Mucosa of gallbladder (tissue), 1 donor: ENCODE measurements around the gene LHX5. TPM values are rescaled to one million over a fixed set of nuclear protein-coding genes. Genes with fewer than 3 reads are reported as not detected.
A peak's percentile ranks its signal among the peaks of the same experiment; 100 is the strongest.

ENCODE experiments used
- DNase-seq: peaks from one replicate; pipeline ENCODE4 v3.0.0-alpha.2; 2020; ENCODE audit warnings: low spot score
- total RNA-seq: library from RNA; stranded (reverse); gene quantifications from one replicate; pipeline ENCODE4 v1.2.1, GENCODE V29; 2021
- donor health status: DM: no; HTN: no; CAD: no.

The LHX5 gene
- total RNA-seq, 1 donor from 2014 or later, result not detected

GRCh38 chr12:113440336-113440735 is 31.3 kb downstream of the LHX5 start:
- no peak for DNase-seq

DNA sequence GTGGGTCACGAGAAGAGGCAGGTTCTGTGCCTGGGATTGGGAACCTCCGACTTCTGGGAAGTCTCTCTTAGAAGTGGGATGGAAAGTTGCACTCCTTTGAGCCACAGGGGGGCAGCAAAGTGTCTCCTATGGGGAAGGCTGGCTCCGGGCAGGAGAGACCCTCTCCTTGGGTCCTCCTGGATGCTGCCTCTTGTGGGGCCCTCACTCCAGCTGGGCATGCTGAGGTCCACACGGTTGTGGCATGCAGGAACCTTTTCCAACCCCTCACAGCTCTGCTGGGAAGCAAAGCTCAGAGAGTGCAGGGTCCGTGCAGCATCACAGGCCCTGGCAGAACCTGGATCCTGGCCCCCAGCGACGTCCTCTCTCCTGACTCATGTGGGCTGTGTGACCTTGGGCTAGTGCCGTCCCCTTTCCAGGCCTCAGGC is 32.1 kb downstream of the LHX5 start:
- no peak for DNase-seq

DNA sequence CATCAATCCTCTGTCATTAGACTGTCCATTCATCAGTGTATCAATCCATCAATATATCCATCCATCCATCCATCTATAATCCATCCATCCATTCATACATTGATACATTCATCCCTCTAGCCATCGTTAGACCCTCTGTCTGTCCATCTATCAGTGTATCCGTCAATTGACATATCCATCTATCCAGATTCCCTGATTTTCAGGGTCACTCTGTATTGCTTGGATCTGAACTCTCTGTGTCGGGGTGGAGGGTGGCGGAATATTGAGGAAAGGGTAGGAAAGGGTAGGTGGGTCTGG is 32.4 kb downstream of the LHX5 start:
- no peak for DNase-seq

- DNase-seq, result no peak
Observed at GRCh38 chr12:113438523-113439300, 33.0 kb downstream of the LHX5 start.

DNA sequence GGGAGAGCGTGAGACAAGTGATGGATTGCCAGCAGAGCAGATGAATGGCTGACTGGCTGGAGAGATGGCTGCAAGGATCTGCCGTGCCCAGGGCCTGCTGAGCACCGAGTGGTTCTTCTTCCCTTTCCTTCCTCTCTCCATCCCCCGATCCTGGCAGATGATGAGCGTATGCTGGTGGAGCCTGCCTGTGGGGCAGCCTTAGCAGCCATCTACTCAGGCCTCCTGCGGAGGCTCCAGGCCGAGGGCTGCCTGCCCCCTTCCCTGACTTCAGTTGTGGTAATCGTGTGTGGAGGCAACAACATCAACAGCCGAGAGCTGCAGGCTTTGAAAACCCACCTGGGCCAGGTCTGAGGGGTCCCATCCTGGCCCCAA is 34.0 kb downstream of the LHX5 start:
- DNase-seq, result no peak

- no peak for DNase-seq
Observed at GRCh38 chr12:113436993-113437728, 34.5 kb downstream of the LHX5 start.

DNA sequence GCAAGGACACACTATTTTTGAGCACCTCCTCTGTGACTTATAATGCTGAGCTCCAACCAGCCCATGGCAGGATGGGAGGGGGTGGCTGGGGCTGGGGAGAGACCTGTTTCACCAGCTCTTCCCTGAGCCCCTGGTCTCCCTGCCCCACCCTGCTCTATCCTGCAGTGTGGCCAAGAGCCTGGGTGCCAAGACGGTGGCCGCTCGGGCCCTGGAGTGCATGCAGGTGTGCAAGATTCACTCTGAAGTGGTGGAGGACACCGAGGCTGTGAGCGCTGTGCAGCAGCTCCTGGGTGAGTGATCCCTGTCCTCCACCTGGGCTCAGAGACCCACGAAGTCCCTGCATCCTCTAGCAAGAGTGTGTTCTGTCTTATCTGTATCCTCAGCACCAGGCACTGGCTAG is 35.1 kb downstream of the LHX5 start:
- DNase-seq, result no peak

DNA sequence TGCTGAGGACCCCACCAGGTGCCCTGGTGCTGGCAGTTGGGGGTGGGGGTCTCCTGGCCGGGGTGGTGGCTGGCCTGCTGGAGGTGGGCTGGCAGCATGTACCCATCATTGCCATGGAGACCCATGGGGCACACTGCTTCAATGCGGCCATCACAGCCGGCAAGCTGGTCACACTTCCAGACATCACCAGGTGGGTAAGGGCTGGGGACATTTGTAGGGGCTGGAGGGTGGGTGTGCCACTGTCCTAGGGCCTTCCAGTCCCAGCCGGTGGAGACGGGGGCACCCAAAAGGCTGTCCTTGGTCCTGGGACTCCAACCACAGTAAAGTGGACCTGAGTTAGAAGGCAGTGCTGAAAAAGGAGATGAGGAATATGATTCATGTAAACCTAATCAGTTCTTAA is 36.3 kb downstream of the LHX5 start:
- no peak for DNase-seq

GRCh38 chr12:113432986-113433385 is 38.7 kb downstream of the LHX5 start:
- DNase-seq, result no peak

DNA sequence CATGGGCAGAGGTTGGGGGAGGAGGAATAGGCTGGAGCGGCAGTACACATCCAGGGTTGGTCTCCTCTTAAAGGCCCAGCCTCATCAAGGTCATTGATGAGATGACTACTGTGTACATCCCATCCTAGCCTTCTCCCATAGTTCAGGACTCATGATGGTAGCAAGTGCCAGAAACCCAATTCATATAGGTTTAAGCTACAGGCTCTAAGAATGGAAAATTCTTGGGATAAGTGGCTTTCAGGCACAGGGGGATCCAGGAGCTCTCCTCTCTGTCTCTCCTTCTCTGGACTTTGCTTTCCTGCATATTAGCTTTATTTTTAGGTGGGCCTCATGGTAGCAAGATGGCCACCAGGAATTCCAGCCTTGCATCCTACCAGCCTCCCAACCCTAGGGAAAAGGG is 43.2 kb downstream of the LHX5 start:
- DNase-seq, result no peak

DNA sequence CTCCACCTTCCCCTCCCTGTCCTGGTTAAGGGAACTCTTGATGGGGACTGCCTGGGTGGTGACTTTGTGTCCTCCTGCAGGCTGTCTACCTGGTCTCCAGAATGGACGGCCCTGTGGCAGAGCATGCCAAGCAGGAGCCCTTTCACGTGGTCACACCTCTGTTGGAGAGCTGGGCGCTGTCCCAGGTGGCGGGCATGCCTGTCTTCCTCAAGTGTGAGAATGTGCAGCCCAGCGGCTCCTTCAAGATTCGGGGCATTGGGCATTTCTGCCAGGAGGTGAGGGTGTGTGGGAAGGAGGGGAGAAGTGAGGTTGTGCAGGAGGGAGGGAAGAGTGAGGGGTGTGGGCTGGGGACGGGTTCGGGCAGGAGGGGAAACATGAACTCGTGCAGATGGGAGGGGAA is 43.8 kb downstream of the LHX5 start:
- no peak for DNase-seq

DNA sequence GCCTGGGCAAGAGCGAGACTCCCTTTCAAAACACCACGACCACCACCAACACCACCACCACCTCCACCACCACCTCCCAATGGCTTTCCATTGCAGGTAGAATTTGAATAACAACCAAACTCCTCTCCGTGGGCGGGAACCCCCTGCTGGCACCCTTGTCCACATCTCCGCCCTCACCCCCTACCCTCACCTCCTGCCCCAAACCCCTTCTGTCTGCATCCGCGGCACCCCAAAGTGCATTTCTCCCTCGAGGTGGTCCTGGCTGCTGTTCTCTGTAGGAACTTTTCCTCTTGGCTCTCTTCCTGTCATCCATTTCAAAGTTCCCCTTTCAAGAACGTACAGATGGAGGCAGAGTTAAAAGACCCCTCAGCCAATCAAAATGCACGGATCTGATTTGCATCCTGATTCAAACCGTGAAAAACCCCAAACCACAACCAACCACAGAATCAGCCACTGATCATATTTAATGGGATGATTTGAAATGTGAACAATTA is 45.7 kb downstream of the LHX5 start:
- no peak for DNase-seq

DNA sequence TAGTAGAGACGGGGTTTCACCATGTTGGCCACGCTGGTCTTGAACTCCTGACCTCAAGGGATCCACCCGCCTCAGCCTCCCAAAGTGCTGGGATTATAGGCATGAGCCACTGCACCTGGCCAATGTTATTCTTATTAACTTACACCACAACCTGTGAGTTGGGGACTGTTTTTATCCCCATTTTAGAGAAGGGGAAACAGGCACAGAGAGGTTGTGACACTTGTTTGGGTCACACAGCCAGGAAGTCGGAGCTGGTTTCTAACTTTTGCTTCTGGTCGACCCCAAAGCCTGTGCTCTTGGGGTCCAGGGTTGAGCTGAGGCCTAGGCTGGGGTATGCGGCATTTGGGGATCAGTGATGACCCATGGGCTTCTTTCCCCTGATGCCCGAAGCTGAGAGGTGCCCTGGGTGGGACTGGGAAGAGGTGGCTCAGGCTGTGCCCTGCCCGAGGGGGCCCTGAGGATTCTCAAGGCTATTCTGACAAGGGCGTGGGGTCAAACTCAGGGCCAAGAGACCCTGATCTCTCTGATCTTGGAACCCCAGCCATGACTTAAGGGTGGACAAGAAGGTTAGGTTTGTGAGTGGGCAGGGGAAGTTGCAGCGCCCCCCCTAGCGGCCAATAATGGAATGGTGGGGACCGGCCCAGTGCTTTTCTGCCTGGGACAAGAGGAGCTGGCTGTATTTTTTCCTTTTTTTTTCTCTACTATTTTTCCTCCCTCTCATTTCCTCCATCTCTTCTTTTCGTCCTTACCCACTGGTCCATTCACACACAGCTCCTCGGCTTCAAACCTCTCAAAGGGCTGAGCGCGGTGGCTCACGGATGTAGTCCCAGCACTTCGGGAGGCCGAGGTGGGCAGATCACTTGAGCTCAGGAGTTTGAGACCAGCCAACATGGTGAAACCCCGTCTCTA is 46.5 kb downstream of the LHX5 start:
- DNase-seq, result peak; percentile 49

DNA sequence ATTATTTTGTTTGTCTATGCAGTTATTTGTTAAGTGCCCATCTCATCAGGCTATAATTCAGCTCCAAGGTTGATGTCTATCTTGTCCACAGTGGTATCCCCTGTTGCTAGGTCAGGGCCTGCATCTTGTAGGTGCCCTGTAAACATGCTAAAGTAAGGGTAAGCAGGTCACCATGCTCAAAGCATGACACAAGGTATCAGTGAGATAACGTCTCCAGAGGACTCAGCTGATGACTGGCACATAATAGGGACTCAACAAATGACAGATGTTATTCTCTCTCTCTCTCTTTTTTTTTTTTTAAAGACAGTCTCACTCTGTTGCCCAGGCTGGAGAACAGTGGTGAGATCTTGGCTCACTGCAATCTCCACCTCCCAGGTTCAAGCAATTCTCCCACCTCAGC is 47.2 kb downstream of the LHX5 start:
- DNase-seq, result no peak

DNA sequence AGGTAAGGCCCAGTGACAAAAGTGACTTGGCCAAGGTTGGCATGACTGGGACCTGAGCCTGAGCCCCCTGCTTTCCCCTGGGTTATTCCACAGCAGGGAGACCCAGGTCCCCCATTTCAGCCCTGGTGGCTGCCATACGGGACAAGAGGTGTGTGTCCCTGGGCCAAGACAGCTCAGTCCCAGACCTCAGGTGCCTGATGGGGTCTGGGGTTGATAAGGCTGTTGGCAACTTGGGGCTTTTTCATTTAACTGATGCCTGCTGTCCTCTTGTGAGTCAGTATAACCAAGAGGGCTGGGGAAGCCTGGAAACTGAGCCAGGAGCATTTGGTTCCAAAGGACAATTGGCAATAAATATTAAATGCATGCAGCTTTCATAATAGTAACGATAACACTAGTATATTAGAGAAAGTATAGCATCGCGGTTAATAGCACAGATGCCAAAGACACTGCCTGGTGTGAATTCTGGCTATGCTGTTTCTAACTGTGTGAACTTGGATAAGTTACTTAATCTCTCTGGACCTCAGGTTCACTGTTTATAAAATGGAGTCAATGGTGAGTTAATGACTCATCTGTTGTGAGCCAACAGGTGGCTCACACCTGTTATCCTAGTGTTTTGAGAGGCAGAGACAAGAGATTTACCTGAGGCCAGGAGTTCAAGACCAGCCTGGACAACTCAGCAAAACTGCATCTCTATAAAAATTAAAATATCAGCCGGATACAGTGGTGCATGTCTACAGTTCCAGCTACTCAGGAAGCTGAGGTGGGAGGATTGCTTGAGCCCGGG is 48.6 kb downstream of the LHX5 start:
- DNase-seq, result no peak

DNA sequence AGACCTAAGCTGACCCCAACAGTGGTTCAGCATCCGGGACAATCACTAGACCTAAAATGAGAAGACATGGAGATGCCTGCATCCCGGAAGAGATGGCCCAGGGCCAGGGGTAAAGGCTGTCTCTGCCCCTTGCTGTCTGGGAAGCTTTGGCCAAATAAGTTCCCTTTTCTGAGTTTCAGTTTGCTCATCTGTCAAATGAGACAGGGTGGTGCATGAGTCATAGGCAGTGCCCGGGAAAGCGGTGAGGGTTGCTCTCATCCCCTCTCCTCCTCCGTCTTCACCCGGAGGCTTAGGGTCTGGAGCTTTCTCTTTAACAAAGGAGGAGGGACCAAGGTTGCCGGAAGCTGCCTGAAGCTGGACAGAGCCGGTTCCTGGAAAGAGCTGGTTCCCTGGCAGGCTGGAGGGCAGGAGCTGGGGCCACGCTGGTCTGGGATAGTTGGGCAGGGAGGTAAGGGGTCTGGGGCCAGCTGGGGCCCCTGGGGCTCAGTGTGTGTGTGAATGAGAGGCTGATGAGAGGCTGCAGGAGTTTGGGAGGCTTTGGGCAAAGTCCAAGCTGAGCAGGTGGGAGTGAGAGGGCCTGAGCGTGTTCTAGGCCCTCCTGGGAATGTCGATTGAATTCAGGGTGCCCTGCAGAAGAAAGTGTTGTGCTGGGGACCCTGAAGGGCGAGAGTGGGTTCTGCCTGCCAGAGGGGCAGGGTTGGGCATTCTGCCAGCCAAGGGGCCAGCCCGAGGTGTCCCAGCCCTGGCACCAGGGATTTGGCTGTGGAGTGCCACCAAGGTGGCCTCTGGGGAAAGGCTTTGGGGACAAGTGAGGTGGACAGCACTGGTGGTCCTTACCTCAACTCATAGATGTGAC is 49.4 kb downstream of the LHX5 start, which contains the start of gene SDSL:
Gene SDSL (plus strand): TSS at position 351 of the 856 bp plus-strand sequence. CDS start 5,603 bp downstream, outside the sequence.
- DNase-seq, result peak; percentile 80

DNA sequence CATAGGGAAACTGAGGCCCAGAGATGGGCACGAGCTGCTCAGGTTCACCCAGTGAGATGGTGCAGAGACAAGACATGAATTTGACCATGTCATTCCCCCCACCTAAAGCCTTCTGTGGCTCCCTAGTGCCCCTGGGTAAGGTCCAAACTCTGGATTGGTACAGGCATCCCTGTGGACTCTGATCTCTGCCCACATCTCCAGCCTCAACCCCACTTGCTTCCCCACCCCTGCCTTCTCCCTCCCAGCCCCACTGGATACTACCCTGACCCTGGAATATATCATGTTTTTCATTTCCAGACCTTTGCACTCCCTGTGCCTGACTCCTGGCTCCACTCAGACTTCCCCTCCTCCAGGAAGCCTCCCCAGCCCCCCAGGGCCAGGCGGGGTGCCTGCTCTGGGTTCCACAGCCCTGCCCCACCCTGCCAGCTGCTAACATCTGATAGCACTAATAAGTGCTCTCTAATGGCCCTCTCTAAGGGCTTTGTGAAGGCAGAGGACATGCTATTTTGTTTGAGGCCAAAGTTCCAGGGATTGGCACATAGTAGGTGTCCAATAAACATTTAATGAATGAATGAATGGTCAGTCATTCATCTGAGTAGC is 50.6 kb downstream of the LHX5 start:
- no peak for DNase-seq

GRCh38 chr12:113418213-113418879 is 53.3 kb downstream of the LHX5 start:
- DNase-seq, result no peak

DNA sequence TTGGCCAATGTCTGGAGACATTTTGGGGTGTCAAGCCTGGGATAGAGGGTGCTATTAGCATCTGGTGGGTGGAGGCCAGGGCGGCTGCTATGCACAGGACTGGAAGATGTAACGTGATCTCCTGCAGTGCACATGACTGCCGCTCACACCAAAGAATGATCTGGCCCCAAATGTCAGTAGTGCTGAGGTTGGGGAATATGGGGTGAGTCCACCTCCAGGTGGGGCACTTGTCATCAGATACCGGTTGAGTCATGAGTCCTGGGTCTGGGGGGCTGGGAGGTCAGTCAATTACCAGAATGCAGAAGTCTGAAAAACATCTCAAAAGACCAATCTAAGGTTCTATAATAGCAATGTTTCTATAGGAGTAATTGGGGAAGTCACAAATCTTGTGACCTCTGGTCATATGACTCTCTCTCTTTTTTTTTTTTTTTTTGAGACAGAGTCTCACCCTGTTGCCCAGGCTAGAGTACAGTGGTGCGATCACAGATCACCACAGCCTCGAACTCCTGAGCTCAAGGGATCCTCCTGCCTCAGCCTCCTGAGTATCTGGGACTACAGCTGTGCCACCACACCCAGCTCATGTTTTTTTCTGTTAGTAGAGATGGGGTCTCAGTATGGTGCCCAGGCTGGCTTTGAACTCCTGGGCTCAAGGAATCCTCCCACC is 55.4 kb downstream of the LHX5 start:
- DNase-seq, result no peak
